Left ventricle myocardium inferior (tissue), 1 donor: ENCODE results near the gene EPC1. TPM values are rescaled to one million over a fixed set of nuclear protein-coding genes. Genes with fewer than 3 reads are reported as not detected.
A peak's percentile ranks its signal among the peaks of the same experiment; 100 is the strongest.

Experiments
- DNase-seq: peaks from one replicate; pipeline ENCODE4 v3.0.0-alpha.2; 2020
- H3K27ac ChIP-seq: fragments of 200-600 bp; replicated peaks from 2 replicates; pipeline ENCODE4 v1.8.0; 2021
- H3K27me3 ChIP-seq: fragments of 200-600 bp; 2 replicates; pipeline ENCODE4 v1.8.0; 2021; ENCODE audit warnings: low read depth
- H3K36me3 ChIP-seq: fragments of 200-600 bp; 2 replicates; pipeline ENCODE4 v1.8.0; 2021
- H3K4me1 ChIP-seq: fragments of 200-600 bp; 2 replicates; pipeline ENCODE4 v1.8.0; 2021
- H3K4me3 ChIP-seq: fragments of 200-600 bp; 2 replicates; pipeline ENCODE4 v1.8.0; 2021; ENCODE audit warnings: mild to moderate bottlenecking, moderate library complexity
- H3K9me3 ChIP-seq: fragments of 200-600 bp; replicated peaks from 2 replicates; pipeline ENCODE4 v1.8.0; 2021
- CTCF ChIP-seq: fragments of 200-600 bp; IDR thresholded peaks from 2 replicates; pipeline ENCODE4 v1.8.0; 2021; ENCODE audit warnings: antibody characterized with exemption, mild to moderate bottlenecking, borderline replicate concordance
- intact Hi-C: fragments of 100-400 bp; cut with micrococcal nuclease; formaldehyde crosslinking; loops from one replicate; pipeline ENCODE4 v1.11.0; 2022
- total RNA-seq: library from RNA; stranded (reverse); fragmentation: NEBNext Ultra II Directional; extraction: Animal tissue kit (Norgen Biotek cat#: 25700); gene quantifications from one replicate; pipeline ENCODE4 v1.2.1, GENCODE V29; 2021
- donor health status: DM: no; HTN: yes; CAD: no; lungs with severe emphysema.

EPC1 gene
- total RNA-seq, 1 donor from 2014 or later = 17.0 TPM

GRCh38 chr10:32299354-32299980, 47.5 kb downstream of the EPC1 start:
- DNase-seq = no peak
- no peak for TF ChIP-seq CTCF
- intact Hi-C loops = no loop called here
- Histone ChIP-seq H3K36me3 (peaks cover 14% of the 10 kb centered on the region), H3K27me3 (no peaks in the 10 kb centered on the region), H3K4me1 (peaks cover 73% of the 10 kb centered on the region), H3K27ac (no peak overlapping the region), H3K4me3 (no peak overlapping the region), H3K9me3 (no peaks in the 10 kb centered on the region)

- intact Hi-C loops = no loop called here
- TF ChIP-seq CTCF = no peak
- Histone ChIP-seq H3K4me3 (no peak overlapping the region), H3K27me3 (no peaks in the 10 kb centered on the region), H3K4me1 (peaks cover 76% of the 10 kb centered on the region), H3K36me3 (peaks cover 3% of the 10 kb centered on the region), H3K27ac (no peak overlapping the region), H3K9me3 (no peaks in the 10 kb centered on the region)
- no peak for DNase-seq
Observed at GRCh38 chr10:32298075-32298812, 48.7 kb downstream of the EPC1 start.

- Histone ChIP-seq H3K27me3 (no peaks in the 10 kb centered on the region), H3K36me3 (peaks cover 28% of the 10 kb centered on the region), H3K4me1 (peaks cover 59% of the 10 kb centered on the region), H3K27ac (no peak overlapping the region), H3K4me3 (no peak overlapping the region), H3K9me3 (no peaks in the 10 kb centered on the region)
- intact Hi-C loops = no loop called here
- no peak for DNase-seq
- no peak for TF ChIP-seq CTCF
Observed at GRCh38 chr10:32295027-32295426, 51.9 kb downstream of the EPC1 start.

- Histone ChIP-seq H3K27ac (no peak overlapping the region), H3K36me3 (peaks cover 43% of the 10 kb centered on the region), H3K4me3 (no peak overlapping the region), H3K27me3 (no peaks in the 10 kb centered on the region), H3K4me1 (peaks cover 48% of the 10 kb centered on the region), H3K9me3 (no peaks in the 10 kb centered on the region)
- no peak for DNase-seq
- intact Hi-C loops = no loop called here
- no peak for TF ChIP-seq CTCF
Observed at GRCh38 chr10:32293581-32293980, 53.4 kb downstream of the EPC1 start.

GRCh38 chr10:32279795-32280194, 67.2 kb downstream of the EPC1 start:
- intact Hi-C loops = no loop called here
- Histone ChIP-seq H3K4me3 (no peak overlapping the region), H3K36me3 (peaks cover 56% of the 10 kb centered on the region)

More at GRCh38 chr10:32279795-32280194, 67.2 kb downstream of the EPC1 start:
- Histone ChIP-seq H3K27me3 (no peaks in the 10 kb centered on the region), H3K9me3 (no peaks in the 10 kb centered on the region), H3K27ac (peak overlapping the region; percentile 18), H3K4me1 (peaks cover 4% of the 10 kb centered on the region)
- no peak for DNase-seq
- TF ChIP-seq CTCF = no peak
